ENCODE results near the gene FGF5.
"Not testable (repeated sequence)": the region's sequence is repeated elsewhere in the genome, so short reads cannot be mapped to it uniquely, and the experiment has no call there.

FGF5 gene

GRCh38 chr4:80254114-80254513 is 12.3 kb upstream of the FGF5 start:
- no peak for DNase-seq

- no peak for DNase-seq
Measured at GRCh38 chr4:80255329-80256095, 11.0 kb upstream of the FGF5 start.

GRCh38 chr4:80257851-80258250 is 8.6 kb upstream of the FGF5 start:
- no peak for DNase-seq

GRCh38 chr4:80259012-80259411 is 7.5 kb upstream of the FGF5 start:
- no peak for DNase-seq

GRCh38 chr4:80259817-80260216 is 6.6 kb upstream of the FGF5 start:
- no peak for DNase-seq

GRCh38 chr4:80261989-80262600 is 4.4 kb upstream of the FGF5 start:
- no peak for DNase-seq

GRCh38 chr4:80263541-80264351 is 2.7 kb upstream of the FGF5 start:
- no peak for DNase-seq

- no peak for DNase-seq
Measured at GRCh38 chr4:80264352-80264647, 2.2 kb upstream of the FGF5 start.

- DNase-seq: no peak
Measured at GRCh38 chr4:80264825-80265224, 1.6 kb upstream of the FGF5 start.

- no peak for DNase-seq
Measured at GRCh38 chr4:80265571-80266252, 752 bp upstream of the FGF5 start.

GRCh38 chr4:80266902-80267380 is 477 bp downstream of the FGF5 start:
- no peak for DNase-seq

GRCh38 chr4:80268081-80268823 is 1.8 kb downstream of the FGF5 start:
- no peak for DNase-seq

- no peak for DNase-seq
Measured at GRCh38 chr4:80268936-80269335, 2.5 kb downstream of the FGF5 start.

- DNase-seq: no peak
Measured at GRCh38 chr4:80270321-80270720, 3.9 kb downstream of the FGF5 start.

- no peak for DNase-seq
Measured at GRCh38 chr4:80270868-80271267, 4.4 kb downstream of the FGF5 start.

- DNase-seq: no peak
Measured at GRCh38 chr4:80271801-80272200, 5.3 kb downstream of the FGF5 start.

GRCh38 chr4:80276931-80277330 is 10.5 kb downstream of the FGF5 start:
- DNase-seq: no peak

GRCh38 chr4:80279751-80280150 is 13.3 kb downstream of the FGF5 start:
- DNase-seq: no peak

- no peak for DNase-seq
Measured at GRCh38 chr4:80286451-80286850, 20.0 kb downstream of the FGF5 start.

GRCh38 chr4:80290665-80291064 is 24.2 kb downstream of the FGF5 start:
- not testable (repeated sequence) for DNase-seq

- DNase-seq: no peak
Measured at GRCh38 chr4:80294206-80294605, 27.7 kb downstream of the FGF5 start.

GRCh38 chr4:80295336-80295735 is 28.9 kb downstream of the FGF5 start:
- DNase-seq: no peak

GRCh38 chr4:80295826-80296225 is 29.4 kb downstream of the FGF5 start:
- DNase-seq: no peak

Measured in NCI-H510A (cell line).